Tibial nerve (tissue), 4 donors: ENCODE measurements around the gene ADAMTS8.

ENCODE experiments used
- EP300 ChIP-seq, 2 donors: sonication (generic); formaldehyde crosslinking; IDR thresholded peaks; one replicate each; pipeline ENCODE4 v1.6.1; 2017; ENCODE audit warnings: antibody characterized with exemption in 2 of 2, mild to moderate bottlenecking in 1 of 2
- TF ChIP-seq, protein P1 (sequence below), 5 experiments: fragments of 200-600 bp in 3 of 5; fragments of 450-650 bp in 2 of 5; sonication (generic) in 3 of 5; IDR thresholded peaks; one replicate each; pipeline ENCODE4 v1.5.1; 2016 to 2019; ENCODE audit warnings: antibody characterized with exemption in 5 of 5, mild to moderate bottlenecking in 3 of 5, moderate library complexity in 2 of 5

DNA sequence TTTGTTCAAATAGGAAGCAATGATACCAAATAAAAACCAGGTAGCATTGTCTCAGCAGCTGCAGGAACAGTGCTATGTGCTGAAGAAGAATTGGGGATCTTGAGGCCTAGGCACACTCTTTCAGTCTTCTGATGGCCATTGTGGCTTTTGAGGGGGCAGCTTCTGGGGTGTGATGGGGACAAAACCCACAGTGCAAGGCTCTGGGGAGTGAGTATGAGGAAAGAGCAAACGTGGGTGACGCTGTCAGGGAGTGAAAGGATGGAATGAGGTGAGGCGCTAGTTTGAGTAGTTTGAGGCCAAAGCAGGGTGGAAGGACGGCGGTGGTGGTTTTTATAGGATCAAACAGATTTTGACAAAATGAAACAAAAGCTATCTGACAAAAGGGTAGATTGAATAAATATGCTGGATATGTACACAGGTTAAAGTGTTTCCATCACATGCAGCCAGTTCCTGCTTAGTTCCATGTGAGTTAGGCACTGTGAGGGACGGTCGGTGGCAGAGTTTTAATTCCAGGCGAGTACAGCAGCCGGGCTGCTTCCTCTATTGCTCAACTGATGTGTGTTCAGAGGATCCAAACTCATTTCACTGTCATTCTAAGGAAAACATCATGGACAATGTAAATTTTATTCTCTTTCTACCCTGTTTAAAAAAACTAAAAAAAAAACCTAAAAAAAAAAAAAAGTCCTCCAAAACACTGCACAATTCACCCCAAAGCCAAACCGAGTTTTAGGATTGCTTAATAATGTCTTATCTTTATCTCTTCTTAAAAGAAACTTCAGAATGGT, 38.9 kb upstream of the ADAMTS8 start:
- TF ChIP-seq EP300 (IDR thresholded peaks at IDR 0.05): no peak
- TF ChIP-seq, protein P1, sequence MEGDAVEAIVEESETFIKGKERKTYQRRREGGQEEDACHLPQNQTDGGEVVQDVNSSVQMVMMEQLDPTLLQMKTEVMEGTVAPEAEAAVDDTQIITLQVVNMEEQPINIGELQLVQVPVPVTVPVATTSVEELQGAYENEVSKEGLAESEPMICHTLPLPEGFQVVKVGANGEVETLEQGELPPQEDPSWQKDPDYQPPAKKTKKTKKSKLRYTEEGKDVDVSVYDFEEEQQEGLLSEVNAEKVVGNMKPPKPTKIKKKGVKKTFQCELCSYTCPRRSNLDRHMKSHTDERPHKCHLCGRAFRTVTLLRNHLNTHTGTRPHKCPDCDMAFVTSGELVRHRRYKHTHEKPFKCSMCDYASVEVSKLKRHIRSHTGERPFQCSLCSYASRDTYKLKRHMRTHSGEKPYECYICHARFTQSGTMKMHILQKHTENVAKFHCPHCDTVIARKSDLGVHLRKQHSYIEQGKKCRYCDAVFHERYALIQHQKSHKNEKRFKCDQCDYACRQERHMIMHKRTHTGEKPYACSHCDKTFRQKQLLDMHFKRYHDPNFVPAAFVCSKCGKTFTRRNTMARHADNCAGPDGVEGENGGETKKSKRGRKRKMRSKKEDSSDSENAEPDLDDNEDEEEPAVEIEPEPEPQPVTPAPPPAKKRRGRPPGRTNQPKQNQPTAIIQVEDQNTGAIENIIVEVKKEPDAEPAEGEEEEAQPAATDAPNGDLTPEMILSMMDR (IDR thresholded peaks at IDR 0.05): no peak
